OCI-M2 (cell line): Measurements from ENCODE around the gene PYCR2.

Experiments
- DNase-seq: peaks from one replicate; lab custom pipeline; 2025; ENCODE audit not compliant: unreplicated experiment; lab: John Stamatoyannopoulos, UW

The PYCR2 gene

DNA sequence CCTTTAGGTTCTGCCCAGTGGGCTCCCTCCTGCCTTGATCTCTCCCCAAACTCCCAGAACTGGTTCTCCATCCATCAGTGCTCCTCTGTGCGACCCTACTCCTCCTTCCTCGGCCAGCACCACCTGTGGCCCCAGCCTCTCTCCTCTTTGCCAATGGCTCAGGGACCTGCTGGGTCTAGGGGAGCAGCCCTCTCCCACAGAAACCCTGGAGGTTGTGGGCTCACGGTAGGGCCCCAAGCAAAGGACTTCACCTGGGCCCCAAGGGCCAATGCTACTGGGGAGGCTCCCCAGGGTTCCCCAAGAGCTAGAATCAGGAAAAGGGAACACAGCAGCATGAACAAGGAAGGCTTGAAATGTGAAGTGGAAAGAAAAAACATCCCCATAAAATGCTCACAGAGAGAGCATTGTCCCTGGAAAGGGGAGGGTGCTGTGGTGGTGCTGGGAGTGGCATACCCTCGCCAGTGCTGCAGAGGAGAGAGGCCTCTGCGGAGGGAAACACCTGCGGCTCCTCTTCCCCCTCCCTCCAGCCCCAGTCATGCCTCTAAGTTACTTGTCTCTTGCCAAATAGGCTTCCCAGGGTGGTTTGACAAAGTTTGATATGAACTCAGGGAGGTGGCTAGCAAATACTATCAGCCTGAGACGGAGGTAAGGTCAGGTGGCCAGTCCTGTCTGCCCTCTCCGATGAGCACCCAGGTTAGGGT, 44.4 kb downstream of the PYCR2 start:
- no peak for DNase-seq

DNA sequence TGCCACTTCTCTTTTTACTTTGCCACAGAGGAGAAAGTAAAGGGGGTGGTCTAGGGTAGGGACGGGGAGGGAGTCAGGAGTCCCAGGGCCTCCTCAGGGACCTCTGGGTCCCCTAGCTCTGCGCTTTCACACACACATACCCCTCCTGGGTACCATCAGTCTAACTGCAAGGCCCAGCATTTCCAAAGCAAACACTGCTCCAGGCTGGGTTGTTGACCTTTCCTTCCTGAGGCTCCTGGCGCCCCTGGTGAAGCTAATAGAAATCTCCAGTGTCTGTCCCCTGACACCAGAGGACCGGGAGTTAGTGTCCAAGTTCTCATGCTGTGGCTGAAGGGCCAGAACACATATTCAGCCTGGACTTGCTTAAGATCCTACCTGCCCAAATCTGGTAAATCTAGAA, 45.8 kb downstream of the PYCR2 start:
- no peak for DNase-seq

DNA sequence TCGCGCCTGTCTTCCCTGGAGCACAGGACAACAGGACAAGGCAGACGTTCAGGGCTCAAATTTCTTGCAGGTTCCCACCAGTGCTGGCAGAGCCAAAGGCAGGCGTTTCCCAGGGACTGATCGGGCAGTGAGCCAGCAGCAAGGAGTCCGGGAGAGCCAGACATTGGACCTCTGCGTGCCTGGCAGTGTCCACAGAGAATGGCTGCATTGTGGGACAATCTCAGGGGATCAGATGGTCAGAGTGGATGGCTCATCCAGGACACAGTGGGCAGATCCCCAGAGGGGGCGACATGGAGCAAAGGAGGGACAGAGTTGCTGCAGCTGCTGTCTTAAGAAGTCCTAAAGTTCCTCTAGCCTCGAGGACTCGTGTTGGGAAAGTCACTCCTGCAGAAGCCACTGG, 46.5 kb downstream of the PYCR2 start:
- DNase-seq: no peak

- no peak for DNase-seq
These were observed 47.0 kb downstream of the PYCR2 start for GRCh38 chr1:225876900-225877510.

DNA sequence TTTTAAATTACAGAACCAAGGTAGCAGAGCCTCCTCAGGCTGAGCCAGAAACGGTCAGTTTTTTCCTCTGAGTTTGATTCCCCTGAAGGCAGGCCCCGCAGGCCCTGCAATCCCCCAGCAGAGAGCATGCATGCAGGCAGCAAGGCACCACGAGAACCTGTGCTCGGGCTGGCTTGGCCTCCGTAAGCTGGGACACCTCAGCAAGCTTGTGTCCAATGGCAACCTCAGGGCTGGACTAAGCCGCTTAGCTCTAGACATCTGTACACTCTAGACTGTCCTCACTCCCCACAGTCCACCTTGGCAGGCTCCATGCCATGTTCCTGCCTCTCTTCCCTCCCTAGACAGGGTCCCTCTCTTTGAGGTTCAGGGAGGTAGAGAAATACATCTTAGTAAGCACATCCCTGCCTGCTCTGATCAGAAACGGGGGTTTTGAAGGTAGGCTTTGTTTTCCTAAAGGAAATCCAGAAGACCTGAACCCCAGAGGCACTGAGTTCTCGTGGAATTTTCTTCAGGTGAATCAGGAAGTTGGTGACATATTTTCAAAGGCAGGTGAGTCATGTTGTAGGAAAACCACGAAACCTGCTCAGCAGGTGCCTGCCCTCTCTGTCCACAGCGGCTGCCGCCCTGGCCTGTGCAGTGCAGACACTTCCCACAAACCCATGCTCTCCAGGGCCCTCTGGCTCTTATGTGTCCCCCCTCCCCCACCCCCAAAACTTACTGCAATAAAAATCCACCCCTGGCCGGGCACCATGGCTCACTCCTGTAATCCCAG, 48.8 kb downstream of the PYCR2 start:
- DNase-seq: no peak

- no peak for DNase-seq
These were observed 49.6 kb downstream of the PYCR2 start for GRCh38 chr1:225874431-225874830.

DNA sequence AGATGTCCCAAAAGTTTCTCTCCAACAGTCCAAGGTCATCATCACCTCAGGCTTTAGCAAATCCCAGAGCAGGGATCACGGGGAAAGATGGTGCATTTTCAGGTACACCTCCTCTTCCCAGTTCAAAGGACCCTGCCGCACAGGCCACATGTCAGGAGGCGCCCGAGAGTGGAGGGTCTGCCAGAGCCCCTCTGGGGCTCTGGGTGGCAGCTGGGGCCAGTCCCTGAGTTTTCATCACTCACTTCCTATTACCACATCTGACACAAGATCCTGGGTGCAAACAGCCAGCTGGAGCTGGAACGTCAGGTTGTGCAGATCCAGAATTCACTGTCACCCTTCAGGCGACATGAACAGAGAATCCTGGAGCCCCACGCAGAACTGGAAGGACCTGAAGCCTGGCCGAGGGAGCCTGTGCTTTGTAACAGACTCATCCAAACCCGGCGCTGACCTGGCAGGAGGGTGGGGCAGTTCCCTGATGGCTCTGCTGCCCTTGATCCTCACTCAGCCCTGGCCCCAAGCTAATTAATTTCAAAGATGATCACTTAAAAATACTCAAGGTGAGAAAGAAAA, 50.7 kb downstream of the PYCR2 start:
- DNase-seq: no peak

DNA sequence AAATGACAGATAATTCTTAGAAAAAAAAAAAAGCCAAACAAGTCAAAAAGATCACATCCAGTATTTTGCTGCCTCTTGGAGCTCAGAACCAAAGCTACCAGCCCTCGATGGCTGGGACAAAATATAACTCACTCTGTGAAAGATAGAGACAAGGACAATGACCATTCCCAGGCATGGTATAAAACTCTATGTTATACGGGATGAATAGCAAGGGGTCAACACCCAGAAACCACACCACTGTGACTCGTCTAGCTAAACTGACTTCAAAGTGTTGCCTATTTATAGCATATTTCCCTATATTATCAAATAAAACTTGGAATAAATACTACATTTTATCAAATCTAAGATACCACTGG, 52.0 kb downstream of the PYCR2 start:
- no peak for DNase-seq

- DNase-seq: no peak
These were observed 52.5 kb downstream of the PYCR2 start for GRCh38 chr1:225871359-225872074.

- no peak for DNase-seq
These were observed 53.1 kb downstream of the PYCR2 start for GRCh38 chr1:225870911-225871310.
